ENCODE measurements around the gene MCEMP1. TPM values are rescaled to one million over a fixed set of nuclear protein-coding genes. Genes with fewer than 3 reads are reported as not detected.
A peak's percentile ranks its signal among the peaks of the same experiment; 100 is the strongest.

The MCEMP1 gene
- polyA plus RNA-seq, 1 donor from 2014 or later = not detected

GRCh38 chr19:7628589-7629311 is 48.1 kb upstream of the MCEMP1 start:
- Histone ChIP-seq H3K27me3 (ENCODE audit: insufficient read depth, low read depth, low read length) (no peaks in the 10 kb centered on the region), H2AFZ (ENCODE audit: low read depth, low read length) (no peak overlapping the region), H3K27ac (ENCODE audit: low read length) (peak overlapping the region; percentile 65), H3K4me3 (ENCODE audit: low read length) (peak overlapping the region; percentile 76), H3K9me2 (ENCODE audit: insufficient read depth, low read length) (no peaks in the 10 kb centered on the region), H3K36me3 (ENCODE audit: insufficient read depth, low read length) (no peaks in the 10 kb centered on the region), H3K79me2 (replicated peaks; ENCODE audit: insufficient read depth, low read length) (peaks cover 33% of the 10 kb centered on the region), H3K9ac (ENCODE audit: low read length) (peak overlapping the region; percentile 85), H3K9me3 (ENCODE audit: low read length) (no peaks in the 10 kb centered on the region), H3K4me2 (ENCODE audit: low read length) (peak overlapping the region; percentile 72), H3F3A (ENCODE audit: insufficient read depth, low read length, poor library complexity, severe bottlenecking) (no peaks in the 10 kb centered on the region), H4K20me1 (ENCODE audit: insufficient read depth) (no peaks in the 10 kb centered on the region)
- TF ChIP-seq, protein P1, sequence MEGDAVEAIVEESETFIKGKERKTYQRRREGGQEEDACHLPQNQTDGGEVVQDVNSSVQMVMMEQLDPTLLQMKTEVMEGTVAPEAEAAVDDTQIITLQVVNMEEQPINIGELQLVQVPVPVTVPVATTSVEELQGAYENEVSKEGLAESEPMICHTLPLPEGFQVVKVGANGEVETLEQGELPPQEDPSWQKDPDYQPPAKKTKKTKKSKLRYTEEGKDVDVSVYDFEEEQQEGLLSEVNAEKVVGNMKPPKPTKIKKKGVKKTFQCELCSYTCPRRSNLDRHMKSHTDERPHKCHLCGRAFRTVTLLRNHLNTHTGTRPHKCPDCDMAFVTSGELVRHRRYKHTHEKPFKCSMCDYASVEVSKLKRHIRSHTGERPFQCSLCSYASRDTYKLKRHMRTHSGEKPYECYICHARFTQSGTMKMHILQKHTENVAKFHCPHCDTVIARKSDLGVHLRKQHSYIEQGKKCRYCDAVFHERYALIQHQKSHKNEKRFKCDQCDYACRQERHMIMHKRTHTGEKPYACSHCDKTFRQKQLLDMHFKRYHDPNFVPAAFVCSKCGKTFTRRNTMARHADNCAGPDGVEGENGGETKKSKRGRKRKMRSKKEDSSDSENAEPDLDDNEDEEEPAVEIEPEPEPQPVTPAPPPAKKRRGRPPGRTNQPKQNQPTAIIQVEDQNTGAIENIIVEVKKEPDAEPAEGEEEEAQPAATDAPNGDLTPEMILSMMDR (IDR thresholded peaks at IDR 0.05; ENCODE audit: poor library complexity, severe bottlenecking) = no peak
- TF ChIP-seq SMC3 (conservative IDR thresholded peaks at IDR 0.05; ENCODE audit: poor library complexity) (no peak), RAD21 (conservative IDR thresholded peaks at IDR 0.05) (no peak), EP300 (conservative IDR thresholded peaks at IDR 0.05; ENCODE audit: poor library complexity, severe bottlenecking) (no peak), POLR2AphosphoS5 (IDR thresholded peaks at IDR 0.05) (no peak), MXI1 (conservative IDR thresholded peaks at IDR 0.05; ENCODE audit: poor library complexity, severe bottlenecking) (no peak), EZH2 (IDR thresholded peaks at IDR 0.05; ENCODE audit: borderline replicate concordance, insufficient read depth, low read length, poor library complexity, severe bottlenecking) (no peak), TAF1 (IDR thresholded peaks at IDR 0.05; ENCODE audit: low read depth) (no peak)
- TF ChIP-seq, protein P2, sequence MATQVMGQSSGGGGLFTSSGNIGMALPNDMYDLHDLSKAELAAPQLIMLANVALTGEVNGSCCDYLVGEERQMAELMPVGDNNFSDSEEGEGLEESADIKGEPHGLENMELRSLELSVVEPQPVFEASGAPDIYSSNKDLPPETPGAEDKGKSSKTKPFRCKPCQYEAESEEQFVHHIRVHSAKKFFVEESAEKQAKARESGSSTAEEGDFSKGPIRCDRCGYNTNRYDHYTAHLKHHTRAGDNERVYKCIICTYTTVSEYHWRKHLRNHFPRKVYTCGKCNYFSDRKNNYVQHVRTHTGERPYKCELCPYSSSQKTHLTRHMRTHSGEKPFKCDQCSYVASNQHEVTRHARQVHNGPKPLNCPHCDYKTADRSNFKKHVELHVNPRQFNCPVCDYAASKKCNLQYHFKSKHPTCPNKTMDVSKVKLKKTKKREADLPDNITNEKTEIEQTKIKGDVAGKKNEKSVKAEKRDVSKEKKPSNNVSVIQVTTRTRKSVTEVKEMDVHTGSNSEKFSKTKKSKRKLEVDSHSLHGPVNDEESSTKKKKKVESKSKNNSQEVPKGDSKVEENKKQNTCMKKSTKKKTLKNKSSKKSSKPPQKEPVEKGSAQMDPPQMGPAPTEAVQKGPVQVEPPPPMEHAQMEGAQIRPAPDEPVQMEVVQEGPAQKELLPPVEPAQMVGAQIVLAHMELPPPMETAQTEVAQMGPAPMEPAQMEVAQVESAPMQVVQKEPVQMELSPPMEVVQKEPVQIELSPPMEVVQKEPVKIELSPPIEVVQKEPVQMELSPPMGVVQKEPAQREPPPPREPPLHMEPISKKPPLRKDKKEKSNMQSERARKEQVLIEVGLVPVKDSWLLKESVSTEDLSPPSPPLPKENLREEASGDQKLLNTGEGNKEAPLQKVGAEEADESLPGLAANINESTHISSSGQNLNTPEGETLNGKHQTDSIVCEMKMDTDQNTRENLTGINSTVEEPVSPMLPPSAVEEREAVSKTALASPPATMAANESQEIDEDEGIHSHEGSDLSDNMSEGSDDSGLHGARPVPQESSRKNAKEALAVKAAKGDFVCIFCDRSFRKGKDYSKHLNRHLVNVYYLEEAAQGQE (IDR thresholded peaks at IDR 0.05; ENCODE audit: borderline replicate concordance) = no peak

- H3K36me3 ChIP-seq (ENCODE audit: insufficient read depth, low read length) = no peaks in the 10 kb centered on the region
- peaks cover 33% of the 10 kb centered on the region for H3K79me2 ChIP-seq (replicated peaks; ENCODE audit: insufficient read depth, low read length)
- H3K9me2 ChIP-seq (ENCODE audit: insufficient read depth, low read length) = no peaks in the 10 kb centered on the region
- TF ChIP-seq SMC3 (conservative IDR thresholded peaks at IDR 0.05; ENCODE audit: poor library complexity) = no peak
- TF ChIP-seq EZH2 (IDR thresholded peaks at IDR 0.05; ENCODE audit: borderline replicate concordance, insufficient read depth, low read length, poor library complexity, severe bottlenecking) = no peak
- peak; percentile 53 for TF ChIP-seq EP300 (conservative IDR thresholded peaks at IDR 0.05; ENCODE audit: poor library complexity, severe bottlenecking)
- TF ChIP-seq, protein P2 (IDR thresholded peaks at IDR 0.05; ENCODE audit: borderline replicate concordance) = peak; percentile 78
- TF ChIP-seq POLR2AphosphoS5 (IDR thresholded peaks at IDR 0.05) = peak; percentile 90
- TF ChIP-seq TAF1 (IDR thresholded peaks at IDR 0.05; ENCODE audit: low read depth) = peak; percentile 89
- peak; percentile 77 for TF ChIP-seq MXI1 (conservative IDR thresholded peaks at IDR 0.05; ENCODE audit: poor library complexity, severe bottlenecking)
- TF ChIP-seq, protein P1 (IDR thresholded peaks at IDR 0.05; ENCODE audit: poor library complexity, severe bottlenecking) = no peak
- H3F3A ChIP-seq (ENCODE audit: insufficient read depth, low read length, poor library complexity, severe bottlenecking) = no peaks in the 10 kb centered on the region
- peak within 1 kb of the TSS; percentile 25 for H2AFZ ChIP-seq (ENCODE audit: low read depth, low read length)
- no peaks in the 10 kb centered on the region for H3K27me3 ChIP-seq (ENCODE audit: insufficient read depth, low read depth, low read length)
- H3K4me3 ChIP-seq (ENCODE audit: low read length) = peak within 1 kb of the TSS; percentile 76
- H3K9ac ChIP-seq (ENCODE audit: low read length) = peak within 1 kb of the TSS; percentile 95
- no peaks in the 10 kb centered on the region for H4K20me1 ChIP-seq (ENCODE audit: insufficient read depth)
- peak within 1 kb of the TSS; percentile 72 for H3K4me2 ChIP-seq (ENCODE audit: low read length)
- H3K9me3 ChIP-seq (ENCODE audit: low read length) = no peaks in the 10 kb centered on the region
- peak within 1 kb of the TSS; percentile 77 for H3K27ac ChIP-seq (ENCODE audit: low read length)
Observed at GRCh38 chr19:7629347-7630054, 47.4 kb upstream of the MCEMP1 start, which contains the start of the genes PET100 and XAB2. Gene PET100, plus strand, starts transcription at chr19:7629793. Its CDS starts 41 bp downstream, at chr19:7629834. Gene XAB2, minus strand, starts transcription at chr19:7629545. Its CDS starts 18 bp downstream, at chr19:7629527.
